ENCODE results near the gene RRP1. TPM values are rescaled to one million over a fixed set of nuclear protein-coding genes. Genes with fewer than 3 reads are reported as not detected.
A peak's percentile ranks its signal among the peaks of the same experiment; 100 is the strongest.

RRP1 gene
- total RNA-seq, 4 donors from 2014 or later, result 9.1 to 18.9 (median 16.3) TPM

GRCh38 chr21:43811262-43812105 is 22.1 kb downstream of the RRP1 start:
- H3K27me3 ChIP-seq, result peaks cover 0 to 7% (median 0%) of the 10 kb centered on the region in 4 donors
- no peak for TF ChIP-seq CTCF (IDR thresholded peaks at IDR 0.05)
- no peak for TF ChIP-seq POLR2AphosphoS5 (IDR thresholded peaks at IDR 0.05)
- TF ChIP-seq EP300 (IDR thresholded peaks at IDR 0.05), result no peak
- TF ChIP-seq POLR2A (IDR thresholded peaks at IDR 0.05; ENCODE audit: low read depth), result no peak
- peaks cover 0 to 4% (median under 1%) of the 10 kb centered on the region in 4 donors for H3K36me3 ChIP-seq
- intact Hi-C loops (cut with DNase I), result no loop called here
- peaks cover 4 to 22% (median 18%) of the 10 kb centered on the region in 4 donors for H3K4me1 ChIP-seq
- no peak for DNase-seq (ENCODE audit: extremely low spot score)
- WGBS, result 68% methylated on average over 10 of the region's 24 CpGs
- peak overlapping the region in 2 of 4 donors; percentile 20 to 34 for H3K4me3 ChIP-seq
- no peak overlapping the region for H3K27ac ChIP-seq (replicated peaks in 1 of 4)
- H3K9me3 ChIP-seq, result no peaks in the 10 kb centered on the region

- 56% methylated on average over 21 of the region's 27 CpGs for WGBS
- Histone ChIP-seq H3K9me3 (no peaks in the 10 kb centered on the region), H3K27me3 (peaks cover 0 to 14% (median 0%) of the 10 kb centered on the region in 4 donors), H3K4me3 (peak overlapping the region in 1 of 4 donors; percentile 34), H3K4me1 (peaks cover 4 to 22% (median 18%) of the 10 kb centered on the region in 4 donors), H3K27ac (replicated peaks in 1 of 4) (no peak overlapping the region), H3K36me3 (peaks cover 0 to 3% (median 0%) of the 10 kb centered on the region in 4 donors)
- intact Hi-C loops (cut with DNase I), result no loop called here
- TF ChIP-seq POLR2A (IDR thresholded peaks at IDR 0.05; ENCODE audit: low read depth), result no peak
- no peak for TF ChIP-seq POLR2AphosphoS5 (IDR thresholded peaks at IDR 0.05)
- no peak for TF ChIP-seq CTCF (IDR thresholded peaks at IDR 0.05)
- TF ChIP-seq EP300 (IDR thresholded peaks at IDR 0.05), result no peak
- no peak for DNase-seq (ENCODE audit: extremely low spot score)
Observed at GRCh38 chr21:43812139-43812821, 22.9 kb downstream of the RRP1 start.

DNA sequence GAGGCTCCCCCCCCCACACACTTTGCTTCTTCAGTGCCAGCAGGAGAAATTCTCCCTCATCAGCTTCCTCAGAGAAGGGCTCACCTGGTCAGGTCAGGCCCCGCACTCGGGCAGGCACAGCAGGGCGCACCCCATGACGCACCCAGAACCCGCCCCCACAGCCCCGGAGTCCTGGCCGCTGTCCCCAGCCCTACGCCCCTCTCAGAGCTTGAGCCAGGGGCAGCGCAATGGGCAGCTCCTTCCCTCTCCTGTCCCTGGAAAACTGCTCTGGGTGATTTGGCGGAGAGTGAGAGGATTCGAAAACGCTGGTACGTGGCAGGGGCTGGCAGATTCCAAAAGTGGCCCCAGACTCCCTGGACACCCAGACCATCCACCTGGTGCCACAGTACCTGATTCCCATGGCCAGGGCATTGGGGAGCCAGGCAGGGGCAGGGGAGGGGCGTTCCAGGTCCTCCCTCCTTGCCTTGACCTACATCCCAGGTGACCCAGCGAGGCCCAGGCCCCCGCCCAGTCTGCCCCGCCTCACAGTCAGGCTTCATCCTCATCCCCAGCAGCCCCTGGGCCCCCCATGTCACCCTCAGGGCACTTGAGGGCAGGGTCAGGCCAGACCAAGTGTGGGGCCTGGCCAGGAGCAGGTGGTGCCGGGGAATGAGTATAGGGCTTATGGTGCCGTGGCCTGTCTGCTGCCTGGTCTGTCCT is 23.7 kb downstream of the RRP1 start:
- intact Hi-C loops (cut with DNase I), result no loop called here
- no peak for DNase-seq (ENCODE audit: extremely low spot score)
- Histone ChIP-seq H3K9me3 (no peaks in the 10 kb centered on the region), H3K27me3 (peaks cover 0 to 18% (median 0%) of the 10 kb centered on the region in 4 donors), H3K27ac (replicated peaks in 1 of 4) (no peak overlapping the region), H3K4me3 (no peak overlapping the region), H3K36me3 (peaks cover 0 to 3% (median 0%) of the 10 kb centered on the region in 4 donors), H3K4me1 (peaks cover 4 to 22% (median 18%) of the 10 kb centered on the region in 4 donors)
- 89% methylated on average over 11 of the region's 19 CpGs for WGBS
- TF ChIP-seq EP300 (IDR thresholded peaks at IDR 0.05) (no peak), POLR2AphosphoS5 (IDR thresholded peaks at IDR 0.05) (no peak), CTCF (IDR thresholded peaks at IDR 0.05) (no peak), POLR2A (IDR thresholded peaks at IDR 0.05; ENCODE audit: low read depth) (no peak)

GRCh38 chr21:43813656-43813980 is 24.2 kb downstream of the RRP1 start:
- no peak overlapping the region for H3K4me3 ChIP-seq
- intact Hi-C loops (cut with DNase I), result no loop called here
- WGBS, result 89% methylated on average over 5 of the region's 5 CpGs
- peaks cover 0 to 18% (median 0%) of the 10 kb centered on the region in 4 donors for H3K27me3 ChIP-seq
- DNase-seq (ENCODE audit: extremely low spot score), result no peak
- no peak overlapping the region for H3K27ac ChIP-seq (replicated peaks in 1 of 4)
- no peak for TF ChIP-seq POLR2AphosphoS5 (IDR thresholded peaks at IDR 0.05)
- no peak for TF ChIP-seq POLR2A (IDR thresholded peaks at IDR 0.05; ENCODE audit: low read depth)
- H3K36me3 ChIP-seq, result peaks cover 0 to 2% (median 0%) of the 10 kb centered on the region in 4 donors
- H3K9me3 ChIP-seq, result peaks cover 0 to 3% (median 1%) of the 10 kb centered on the region in 4 donors
- peaks cover 4 to 22% (median 18%) of the 10 kb centered on the region in 4 donors for H3K4me1 ChIP-seq

All from esophagus muscularis mucosa (tissue), 4 donors.